ENCODE results near the gene IFNL1.

GRCh38 chr19:39276740-39277139 lies 19.5 kb upstream of the IFNL1 start:
- no peak for TF ChIP-seq POLR2AphosphoS5 (IDR thresholded peaks at IDR 0.05; ENCODE audit: insufficient read depth in 1 of 2, low read depth in 1 of 2)
- TF ChIP-seq CTCF (IDR thresholded peaks at IDR 0.05) = no peak

Data from vagina (tissue), 2 donors.